ENCODE measurements around the gene UHRF1. TPM values are rescaled to one million over a fixed set of nuclear protein-coding genes. Genes with fewer than 3 reads are reported as not detected.
"Not testable (repeated sequence)": the region's sequence is repeated elsewhere in the genome, so short reads cannot be mapped to it uniquely, and the experiment has no call there.

The UHRF1 gene
- total and polyA plus RNA-seq, 4 donors, result 3.2 to 7.5 (median 4.5) TPM

- Histone ChIP-seq H3K4me1 (ENCODE audit: control insufficient read depth in 5 of 5, insufficient read depth in 5 of 5, low read length in 5 of 5) (no peaks in the 10 kb centered on the region), H3K9me3 (ENCODE audit: control insufficient read depth in 4 of 4, insufficient read depth in 3 of 4, low read length in 3 of 4) (no peaks in the 10 kb centered on the region), H3K27ac (ENCODE audit: low read depth in 1 of 2, low read length in 1 of 2) (no peak overlapping the region), H3K9ac (ENCODE audit: insufficient read depth in 1 of 2, low read length in 2 of 2) (no peak overlapping the region), H3K27me3 (ENCODE audit: control insufficient read depth in 3 of 3, insufficient read depth in 3 of 3, low read length in 2 of 3) (no peaks in the 10 kb centered on the region), H3K4me3 (no peak overlapping the region), H3K36me3 (ENCODE audit: control insufficient read depth in 4 of 4, insufficient read depth in 4 of 4, low read length in 4 of 4) (peaks cover 0 to 5% (median 0%) of the 10 kb centered on the region in 4 donors)
- DNase-seq (no peak), ATAC-seq (ENCODE audit: insufficient read depth, low FRiP score) (no peak)
- WGBS, 2 donors, result 91 to 95% methylated on average over 8 of the region's 8 CpGs
- no peak for TF ChIP-seq CTCF (IDR thresholded peaks at IDR 0.05; ENCODE audit: control extremely low read depth, extremely low read depth)
Measured at GRCh38 chr19:4935444-4935843, 26.1 kb downstream of the UHRF1 start.

DNA sequence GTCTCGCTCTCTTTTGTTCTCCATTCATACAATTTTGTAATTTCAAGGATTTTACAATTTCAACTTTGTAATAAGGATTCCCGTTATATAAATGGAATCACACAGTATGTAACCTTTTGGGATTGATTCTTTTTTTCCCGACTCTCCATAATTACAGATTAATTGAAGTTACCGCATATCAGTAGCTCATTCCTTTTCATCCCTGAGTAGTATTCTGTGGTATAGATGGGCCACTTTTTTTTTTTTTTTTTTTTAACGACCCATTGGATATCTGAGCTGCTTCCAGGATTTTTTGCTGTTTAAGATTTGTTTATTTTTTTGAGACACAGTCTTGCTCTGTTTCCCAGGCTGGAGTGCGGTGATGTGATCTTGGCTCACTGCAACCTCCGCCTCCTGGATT lies 27.8 kb downstream of the UHRF1 start:
- no peak for TF ChIP-seq CTCF (IDR thresholded peaks at IDR 0.05; ENCODE audit: control extremely low read depth, extremely low read depth)
- no peaks in the 10 kb centered on the region for H3K9me3 ChIP-seq (ENCODE audit: control insufficient read depth in 4 of 4, insufficient read depth in 3 of 4, low read length in 3 of 4)

DNA sequence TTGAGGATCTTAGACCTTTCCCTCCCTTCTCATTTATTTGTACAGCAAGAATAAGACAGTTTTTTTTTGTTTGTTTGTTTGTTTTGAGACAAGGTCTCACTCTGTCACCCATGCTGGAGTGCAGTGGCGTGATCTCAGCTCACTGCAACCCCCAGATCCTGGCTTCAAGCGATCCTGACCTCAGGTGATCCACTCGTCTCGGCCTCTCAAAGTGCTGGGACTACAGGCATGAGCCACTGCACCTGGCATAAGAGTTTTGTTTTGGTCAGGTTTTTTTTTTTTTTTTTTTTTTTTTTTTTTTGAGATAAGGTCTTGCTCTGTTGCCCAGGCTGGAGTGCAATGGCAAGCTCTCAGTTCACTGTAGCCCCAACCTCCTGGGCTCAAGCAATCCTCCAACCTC lies 29.2 kb downstream of the UHRF1 start:
- not testable (repeated sequence) for H3K27me3 ChIP-seq (ENCODE audit: control insufficient read depth in 3 of 3, insufficient read depth in 3 of 3, low read length in 2 of 3); H3K4me3 ChIP-seq; H3K9me3 ChIP-seq (ENCODE audit: control insufficient read depth in 4 of 4, insufficient read depth in 3 of 4, low read length in 3 of 4); H3K9ac ChIP-seq (ENCODE audit: insufficient read depth in 1 of 2, low read length in 2 of 2); H3K36me3 ChIP-seq (ENCODE audit: control insufficient read depth in 4 of 4, insufficient read depth in 4 of 4, low read length in 4 of 4); DNase-seq; H3K4me1 ChIP-seq (ENCODE audit: control insufficient read depth in 5 of 5, insufficient read depth in 5 of 5, low read length in 5 of 5); H3K27ac ChIP-seq (ENCODE audit: low read depth in 1 of 2, low read length in 1 of 2); ATAC-seq (ENCODE audit: insufficient read depth, low FRiP score)
- WGBS, 2 donors, result 73 to 89% methylated on average over 4 of the region's 4 CpGs

More for the DNA sequence above, 27.8 kb downstream of the UHRF1 start:
- no peaks in the 10 kb centered on the region for H3K27me3 ChIP-seq (ENCODE audit: control insufficient read depth in 3 of 3, insufficient read depth in 3 of 3, low read length in 2 of 3)
- DNase-seq (no peak), ATAC-seq (ENCODE audit: insufficient read depth, low FRiP score) (no peak)
- no peak overlapping the region for H3K9ac ChIP-seq (ENCODE audit: insufficient read depth in 1 of 2, low read length in 2 of 2)
- peaks cover 0 to 8% (median 0%) of the 10 kb centered on the region in 4 donors for H3K36me3 ChIP-seq (ENCODE audit: control insufficient read depth in 4 of 4, insufficient read depth in 4 of 4, low read length in 4 of 4)
- H3K27ac ChIP-seq (ENCODE audit: low read depth in 1 of 2, low read length in 1 of 2), result no peak overlapping the region
- no peak overlapping the region for H3K4me3 ChIP-seq
- WGBS, 2 donors, result 93 to 98% methylated on average over 7 of the region's 7 CpGs
- no peaks in the 10 kb centered on the region for H3K4me1 ChIP-seq (ENCODE audit: control insufficient read depth in 5 of 5, insufficient read depth in 5 of 5, low read length in 5 of 5)

DNA sequence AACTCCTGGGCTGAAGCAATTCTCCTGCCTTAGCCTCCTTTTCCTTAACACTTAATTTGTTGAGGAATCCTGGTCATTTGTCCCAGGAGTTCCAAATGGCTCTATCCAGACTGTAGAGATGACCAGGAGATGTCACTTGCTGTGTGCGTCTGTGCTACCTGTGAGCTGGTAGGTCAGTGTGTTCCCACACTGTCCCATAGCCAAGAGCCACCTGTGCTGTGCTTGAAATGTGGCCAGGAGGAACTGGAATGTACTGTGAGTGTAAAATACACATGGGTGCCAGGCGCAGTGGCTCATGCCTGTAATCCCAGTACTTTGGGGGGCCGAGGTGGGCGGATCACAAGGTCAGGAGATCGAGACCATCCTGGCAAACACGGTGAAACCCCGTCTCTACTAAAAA lies 30.2 kb downstream of the UHRF1 start:
- no peak for ATAC-seq (ENCODE audit: insufficient read depth, low FRiP score)

DNA sequence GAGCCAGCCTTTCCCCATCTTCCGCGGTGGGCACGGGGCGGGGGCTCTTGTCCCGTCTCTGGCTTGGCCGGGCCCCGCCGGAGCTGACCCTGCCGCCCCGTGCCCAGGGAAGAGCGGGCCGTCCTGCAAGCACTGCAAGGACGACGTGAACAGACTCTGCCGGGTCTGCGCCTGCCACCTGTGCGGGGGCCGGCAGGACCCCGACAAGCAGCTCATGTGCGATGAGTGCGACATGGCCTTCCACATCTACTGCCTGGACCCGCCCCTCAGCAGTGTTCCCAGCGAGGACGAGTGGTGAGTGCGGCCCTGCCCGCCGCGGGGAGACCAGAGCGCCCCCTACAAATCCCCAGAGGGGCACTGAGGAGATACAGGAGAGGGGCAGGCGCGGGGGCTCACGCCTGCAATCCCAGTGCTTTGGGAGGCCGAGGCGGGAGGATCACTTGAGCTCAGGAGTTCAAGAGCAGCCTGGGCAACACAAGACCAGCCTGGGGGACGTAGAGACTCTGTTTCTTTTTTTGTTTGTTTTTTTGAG lies 32.4 kb downstream of the UHRF1 start:
- WGBS, 2 donors, result 98% methylated on average over 35 of the region's 35 CpGs
- not testable (repeated sequence) for H3K27ac ChIP-seq (ENCODE audit: low read depth in 1 of 2, low read length in 1 of 2); ATAC-seq (ENCODE audit: insufficient read depth, low FRiP score); H3K27me3 ChIP-seq (ENCODE audit: control insufficient read depth in 3 of 3, insufficient read depth in 3 of 3, low read length in 2 of 3); DNase-seq; H3K9me3 ChIP-seq (ENCODE audit: control insufficient read depth in 4 of 4, insufficient read depth in 3 of 4, low read length in 3 of 4); H3K9ac ChIP-seq (ENCODE audit: insufficient read depth in 1 of 2, low read length in 2 of 2); H3K4me3 ChIP-seq; H3K36me3 ChIP-seq (ENCODE audit: control insufficient read depth in 4 of 4, insufficient read depth in 4 of 4, low read length in 4 of 4); H3K4me1 ChIP-seq (ENCODE audit: control insufficient read depth in 5 of 5, insufficient read depth in 5 of 5, low read length in 5 of 5)

More for the DNA sequence above, 30.2 kb downstream of the UHRF1 start:
- peaks cover 0 to 7% (median 0%) of the 10 kb centered on the region in 4 donors for H3K36me3 ChIP-seq (ENCODE audit: control insufficient read depth in 4 of 4, insufficient read depth in 4 of 4, low read length in 4 of 4)
- H3K4me1 ChIP-seq (ENCODE audit: control insufficient read depth in 5 of 5, insufficient read depth in 5 of 5, low read length in 5 of 5), result no peaks in the 10 kb centered on the region
- H3K9me3 ChIP-seq (ENCODE audit: control insufficient read depth in 4 of 4, insufficient read depth in 3 of 4, low read length in 3 of 4), result no peaks in the 10 kb centered on the region
- no peak overlapping the region for H3K9ac ChIP-seq (ENCODE audit: insufficient read depth in 1 of 2, low read length in 2 of 2)
- H3K27me3 ChIP-seq (ENCODE audit: control insufficient read depth in 3 of 3, insufficient read depth in 3 of 3, low read length in 2 of 3), result no peaks in the 10 kb centered on the region
- TF ChIP-seq CTCF (IDR thresholded peaks at IDR 0.05; ENCODE audit: control extremely low read depth, extremely low read depth), result no peak
- no peak overlapping the region for H3K4me3 ChIP-seq
- WGBS, 2 donors, result 92 to 95% methylated on average over 7 of the region's 7 CpGs
- H3K27ac ChIP-seq (ENCODE audit: low read depth in 1 of 2, low read length in 1 of 2), result no peak overlapping the region
- DNase-seq, result no peak

DNA sequence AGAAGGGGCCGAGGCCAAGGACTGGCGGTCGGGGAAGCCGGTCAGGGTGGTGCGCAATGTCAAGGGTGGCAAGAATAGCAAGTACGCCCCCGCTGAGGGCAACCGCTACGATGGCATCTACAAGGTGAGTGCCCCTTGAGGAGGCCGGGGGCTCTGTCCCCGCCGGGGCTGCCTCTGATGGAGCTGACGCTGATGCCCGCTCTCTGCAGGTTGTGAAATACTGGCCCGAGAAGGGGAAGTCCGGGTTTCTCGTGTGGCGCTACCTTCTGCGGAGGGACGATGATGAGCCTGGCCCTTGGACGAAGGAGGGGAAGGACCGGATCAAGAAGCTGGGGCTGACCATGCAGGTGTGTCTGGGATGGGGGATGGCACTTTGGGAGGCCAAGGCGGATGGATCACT lies 41.3 kb downstream of the UHRF1 start:
- DNase-seq; H3K4me1 ChIP-seq (ENCODE audit: control insufficient read depth in 5 of 5, insufficient read depth in 5 of 5, low read length in 5 of 5); H3K27ac ChIP-seq (ENCODE audit: low read depth in 1 of 2, low read length in 1 of 2); H3K9me3 ChIP-seq (ENCODE audit: control insufficient read depth in 4 of 4, insufficient read depth in 3 of 4, low read length in 3 of 4); ATAC-seq (ENCODE audit: insufficient read depth, low FRiP score); H3K27me3 ChIP-seq (ENCODE audit: control insufficient read depth in 3 of 3, insufficient read depth in 3 of 3, low read length in 2 of 3); H3K9ac ChIP-seq (ENCODE audit: insufficient read depth in 1 of 2, low read length in 2 of 2); H3K4me3 ChIP-seq: not testable (repeated sequence)
- H3K36me3 ChIP-seq (ENCODE audit: control insufficient read depth in 4 of 4, insufficient read depth in 4 of 4, low read length in 4 of 4), result peaks cover 0 to 16% (median 1%) of the 10 kb centered on the region in 4 donors
- WGBS, 2 donors, result 63 to 86% methylated on average over 20 to 23 of the region's 23 CpGs
